WTC11 (cell line): ENCODE data around the gene CCDC57. TPM values are rescaled to one million over a fixed set of nuclear protein-coding genes. Genes with fewer than 3 reads are reported as not detected.

Experiments used
- ATAC-seq: fragments of 200-7000 bp; cut with Tn5 transposase; 2 replicates; pipeline ENCODE4 v1.10.0; 2021; ENCODE audit warnings: mild to moderate bottlenecking, moderate library complexity
- CTCF ChIA-PET: fragments of 300-600 bp; sonication (Branson Sonifier 250); formaldehyde crosslinking; loops from one replicate; lab custom pipeline; 2021; ENCODE audit warnings: antibody characterized with exemption; lab: Charles Lee
- POLR2A ChIA-PET: fragments of 350-600 bp; sonication (Branson Sonifier 250); formaldehyde crosslinking; loops from one replicate; lab custom pipeline; 2021; ENCODE audit warnings: antibody characterized with exemption; lab: Charles Lee
- DNase-seq: peaks from one replicate; pipeline ENCODE4 v3.0.0; 2021; ENCODE audit warnings: low spot score
- H3K27ac Mint-ChIP-seq: 2 replicates; pipeline ENCODE4 v1.8.0; 2021; ENCODE audit warnings: mixed read lengths
- H3K27me3 Mint-ChIP-seq: 2 replicates; pipeline ENCODE4 v1.8.0; 2021; ENCODE audit warnings: low read depth, mild to moderate bottlenecking, moderate library complexity, mixed read lengths
- H3K36me3 Mint-ChIP-seq: 2 replicates; pipeline ENCODE4 v1.8.0; 2021; ENCODE audit warnings: mixed read lengths
- H3K4me1 Mint-ChIP-seq: 2 replicates; pipeline ENCODE4 v1.8.0; 2022; ENCODE audit warnings: mixed read lengths
- H3K4me3 Mint-ChIP-seq: 2 replicates; pipeline ENCODE4 v1.8.0; 2021; ENCODE audit warnings: mild to moderate bottlenecking, moderate library complexity, mixed read lengths
- H3K9me3 Mint-ChIP-seq: 2 replicates; pipeline ENCODE4 v1.8.0; 2021; ENCODE audit warnings: mixed read lengths
- ATF1 ChIP-seq: sonication (generic); formaldehyde crosslinking; IDR thresholded peaks from 2 replicates; pipeline ENCODE4 v1.8.1; 2023; ENCODE audit warnings: mild to moderate bottlenecking, moderate library complexity, missing genetic modification reagents
- CREB1 ChIP-seq: sonication (generic); formaldehyde crosslinking; IDR thresholded peaks from 2 replicates; pipeline ENCODE4 v1.8.0; 2023; ENCODE audit warnings: mild to moderate bottlenecking, missing genetic modification reagents
- GABPB1 ChIP-seq: sonication (generic); formaldehyde crosslinking; IDR thresholded peaks from 2 replicates; pipeline ENCODE4 v1.8.1; 2023; ENCODE audit warnings: mild to moderate bottlenecking, missing genetic modification reagents
- IRF2 ChIP-seq: sonication (generic); formaldehyde crosslinking; IDR thresholded peaks from 2 replicates; pipeline ENCODE4 v1.8.0; 2022; ENCODE audit warnings: low read depth, missing genetic modification reagents, borderline replicate concordance
- MYBL2 ChIP-seq: sonication (generic); formaldehyde crosslinking; IDR thresholded peaks from 2 replicates; pipeline ENCODE4 v1.8.1; 2023; ENCODE audit warnings: mild to moderate bottlenecking, moderate library complexity, missing genetic modification reagents
- NFATC4 ChIP-seq: fragments of 250-450 bp; sonication (Bioruptor Pico); IDR thresholded peaks from 2 replicates; pipeline ENCODE4 v1.9.0; 2021; ENCODE audit warnings: mild to moderate bottlenecking
- NR2C2 ChIP-seq: sonication (generic); formaldehyde crosslinking; IDR thresholded peaks from 2 replicates; pipeline ENCODE4 v1.8.0; 2022; ENCODE audit warnings: mild to moderate bottlenecking, missing genetic modification reagents
- RORB ChIP-seq: fragments of 250-450 bp; sonication (Bioruptor Pico); IDR thresholded peaks from 2 replicates; pipeline ENCODE4 v1.9.0; 2021; ENCODE audit warnings: mild to moderate bottlenecking
- ZNF219 ChIP-seq: sonication (generic); formaldehyde crosslinking; IDR thresholded peaks from 2 replicates; pipeline ENCODE4 v1.8.0; 2023; ENCODE audit warnings: missing genetic modification reagents, mild to moderate bottlenecking, borderline replicate concordance
- ZNF263 ChIP-seq: sonication (generic); formaldehyde crosslinking; IDR thresholded peaks from 2 replicates; pipeline ENCODE4 v1.8.1; 2022; ENCODE audit warnings: low read depth, mild to moderate bottlenecking, moderate library complexity, missing genetic modification reagents
- total RNA-seq: library from RNA; stranded (reverse); gene quantifications from 3 replicates; pipeline ENCODE4 v1.2.3, GENCODE V29; 2021
- TF ChIP-seq, protein P1 (sequence below): sonication (generic); formaldehyde crosslinking; IDR thresholded peaks from 2 replicates; pipeline ENCODE4 v1.8.1; 2023; ENCODE audit warnings: mild to moderate bottlenecking, moderate library complexity, missing genetic modification reagents
- TF ChIP-seq, protein P2 (sequence below): sonication (generic); formaldehyde crosslinking; IDR thresholded peaks from 2 replicates; pipeline ENCODE4 v1.8.1; 2022; ENCODE audit warnings: mild to moderate bottlenecking, missing genetic modification reagents, moderate library complexity, borderline replicate concordance
- TF ChIP-seq, protein P3 (sequence below): sonication (generic); formaldehyde crosslinking; IDR thresholded peaks from 2 replicates; pipeline ENCODE4 v1.8.0; 2023; ENCODE audit warnings: missing genetic modification reagents, mild to moderate bottlenecking, borderline replicate concordance

The CCDC57 gene
- total RNA-seq, 1 experiment from 2014 or later: 20.0 TPM

DNA sequence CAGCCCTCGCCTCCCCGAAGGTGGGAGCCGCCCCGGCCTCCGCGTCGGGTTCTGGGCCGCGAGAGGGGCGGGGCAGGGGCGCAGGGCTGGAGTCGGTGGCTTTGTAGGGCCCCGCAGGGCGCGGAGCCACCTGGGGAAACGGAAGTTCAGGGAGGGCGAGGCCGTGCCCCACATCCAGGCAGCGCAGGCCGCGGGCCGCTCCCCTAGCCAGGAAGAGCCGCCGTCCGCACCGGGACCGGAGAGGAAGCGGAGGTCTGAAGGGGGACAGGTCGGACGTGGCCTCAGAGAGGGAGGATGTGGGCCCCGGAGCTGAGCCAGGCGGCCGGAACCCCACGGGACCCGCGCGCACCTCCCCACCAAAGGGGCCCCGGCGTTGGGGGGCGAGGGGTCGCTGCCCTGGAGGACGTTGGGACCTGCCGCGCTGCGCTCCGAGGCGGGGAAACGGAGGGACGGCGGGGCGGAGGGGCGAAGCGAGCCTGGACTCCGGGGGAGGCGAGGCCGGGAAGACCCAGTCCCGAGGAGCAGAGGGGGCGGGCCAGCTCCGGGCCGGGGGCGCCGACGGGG, 15.7 kb upstream of the CCDC57 start (continued):
- TF ChIP-seq, protein P1, sequence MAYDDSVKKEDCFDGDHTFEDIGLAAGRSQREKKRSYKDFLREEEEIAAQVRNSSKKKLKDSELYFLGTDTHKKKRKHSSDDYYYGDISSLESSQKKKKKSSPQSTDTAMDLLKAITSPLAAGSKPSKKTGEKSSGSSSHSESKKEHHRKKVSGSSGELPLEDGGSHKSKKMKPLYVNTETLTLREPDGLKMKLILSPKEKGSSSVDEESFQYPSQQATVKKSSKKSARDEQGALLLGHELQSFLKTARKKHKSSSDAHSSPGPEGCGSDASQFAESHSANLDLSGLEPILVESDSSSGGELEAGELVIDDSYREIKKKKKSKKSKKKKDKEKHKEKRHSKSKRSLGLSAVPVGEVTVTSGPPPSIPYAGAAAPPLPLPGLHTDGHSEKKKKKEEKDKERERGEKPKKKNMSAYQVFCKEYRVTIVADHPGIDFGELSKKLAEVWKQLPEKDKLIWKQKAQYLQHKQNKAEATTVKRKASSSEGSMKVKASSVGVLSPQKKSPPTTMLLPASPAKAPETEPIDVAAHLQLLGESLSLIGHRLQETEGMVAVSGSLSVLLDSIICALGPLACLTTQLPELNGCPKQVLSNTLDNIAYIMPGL (CRISPR knock-in tag): 0 out of 2 replicates have a peak, but pooled peaks have one; percentile 19

DNA sequence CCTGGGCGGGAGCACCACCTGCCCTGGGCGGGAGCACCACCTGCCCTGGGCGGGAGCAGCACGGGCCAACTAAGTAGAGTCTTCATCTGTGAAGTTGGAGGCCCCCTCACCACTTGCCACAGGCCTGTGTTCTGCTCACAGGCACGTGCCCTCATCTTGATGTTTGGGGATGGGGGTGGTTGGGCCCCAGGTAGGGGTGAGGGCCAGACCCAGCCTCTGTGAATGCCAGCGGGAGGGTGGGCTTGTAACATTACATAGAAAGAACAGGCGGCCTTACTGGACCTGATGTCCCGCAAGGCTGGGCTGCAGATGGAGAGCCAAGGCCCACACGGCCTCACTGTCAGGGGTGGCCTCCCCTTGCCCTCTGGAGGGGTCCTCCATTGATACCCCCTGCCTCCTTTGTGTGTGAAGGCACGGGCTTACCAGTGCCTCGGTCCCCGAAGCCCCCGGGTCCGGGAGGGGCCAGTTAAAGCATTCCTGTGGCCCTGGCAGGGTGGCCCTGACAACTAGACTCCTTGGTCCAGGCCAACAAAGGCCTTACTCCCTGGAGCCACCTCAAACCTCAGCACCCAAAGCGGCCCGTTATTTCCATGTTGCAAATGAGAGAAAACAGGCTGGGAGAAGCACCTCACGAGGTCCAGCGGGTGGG, 15.1 kb upstream of the CCDC57 start:
- Mint-ChIP-seq H3K27ac (no peak overlapping the region), H3K4me1 (peaks cover 4% of the 10 kb centered on the region), H3K36me3 (no peaks in the 10 kb centered on the region)
- CTCF ChIA-PET: interaction anchor here (1.0 kb wide), 1 partner anchor 9 kb away, joined by 3 read pairs; no protein-coding TSS in a partner anchor
- TF ChIP-seq RORB (CRISPR knock-in tag): no peak
- TF ChIP-seq MYBL2: no peak
- TF ChIP-seq, protein P2, sequence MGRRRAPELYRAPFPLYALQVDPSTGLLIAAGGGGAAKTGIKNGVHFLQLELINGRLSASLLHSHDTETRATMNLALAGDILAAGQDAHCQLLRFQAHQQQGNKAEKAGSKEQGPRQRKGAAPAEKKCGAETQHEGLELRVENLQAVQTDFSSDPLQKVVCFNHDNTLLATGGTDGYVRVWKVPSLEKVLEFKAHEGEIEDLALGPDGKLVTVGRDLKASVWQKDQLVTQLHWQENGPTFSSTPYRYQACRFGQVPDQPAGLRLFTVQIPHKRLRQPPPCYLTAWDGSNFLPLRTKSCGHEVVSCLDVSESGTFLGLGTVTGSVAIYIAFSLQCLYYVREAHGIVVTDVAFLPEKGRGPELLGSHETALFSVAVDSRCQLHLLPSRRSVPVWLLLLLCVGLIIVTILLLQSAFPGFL (CRISPR knock-in tag): no peak
- TF ChIP-seq CREB1 (CRISPR knock-in tag): no peak
- TF ChIP-seq ATF1 (CRISPR knock-in tag): 0 out of 2 replicates have a peak, but pooled peaks have one; percentile 42
- no peak for TF ChIP-seq NFATC4 (CRISPR knock-in tag)
- no peak for TF ChIP-seq NR2C2
- TF ChIP-seq IRF2 (CRISPR knock-in tag): no peak
- TF ChIP-seq, protein P3, sequence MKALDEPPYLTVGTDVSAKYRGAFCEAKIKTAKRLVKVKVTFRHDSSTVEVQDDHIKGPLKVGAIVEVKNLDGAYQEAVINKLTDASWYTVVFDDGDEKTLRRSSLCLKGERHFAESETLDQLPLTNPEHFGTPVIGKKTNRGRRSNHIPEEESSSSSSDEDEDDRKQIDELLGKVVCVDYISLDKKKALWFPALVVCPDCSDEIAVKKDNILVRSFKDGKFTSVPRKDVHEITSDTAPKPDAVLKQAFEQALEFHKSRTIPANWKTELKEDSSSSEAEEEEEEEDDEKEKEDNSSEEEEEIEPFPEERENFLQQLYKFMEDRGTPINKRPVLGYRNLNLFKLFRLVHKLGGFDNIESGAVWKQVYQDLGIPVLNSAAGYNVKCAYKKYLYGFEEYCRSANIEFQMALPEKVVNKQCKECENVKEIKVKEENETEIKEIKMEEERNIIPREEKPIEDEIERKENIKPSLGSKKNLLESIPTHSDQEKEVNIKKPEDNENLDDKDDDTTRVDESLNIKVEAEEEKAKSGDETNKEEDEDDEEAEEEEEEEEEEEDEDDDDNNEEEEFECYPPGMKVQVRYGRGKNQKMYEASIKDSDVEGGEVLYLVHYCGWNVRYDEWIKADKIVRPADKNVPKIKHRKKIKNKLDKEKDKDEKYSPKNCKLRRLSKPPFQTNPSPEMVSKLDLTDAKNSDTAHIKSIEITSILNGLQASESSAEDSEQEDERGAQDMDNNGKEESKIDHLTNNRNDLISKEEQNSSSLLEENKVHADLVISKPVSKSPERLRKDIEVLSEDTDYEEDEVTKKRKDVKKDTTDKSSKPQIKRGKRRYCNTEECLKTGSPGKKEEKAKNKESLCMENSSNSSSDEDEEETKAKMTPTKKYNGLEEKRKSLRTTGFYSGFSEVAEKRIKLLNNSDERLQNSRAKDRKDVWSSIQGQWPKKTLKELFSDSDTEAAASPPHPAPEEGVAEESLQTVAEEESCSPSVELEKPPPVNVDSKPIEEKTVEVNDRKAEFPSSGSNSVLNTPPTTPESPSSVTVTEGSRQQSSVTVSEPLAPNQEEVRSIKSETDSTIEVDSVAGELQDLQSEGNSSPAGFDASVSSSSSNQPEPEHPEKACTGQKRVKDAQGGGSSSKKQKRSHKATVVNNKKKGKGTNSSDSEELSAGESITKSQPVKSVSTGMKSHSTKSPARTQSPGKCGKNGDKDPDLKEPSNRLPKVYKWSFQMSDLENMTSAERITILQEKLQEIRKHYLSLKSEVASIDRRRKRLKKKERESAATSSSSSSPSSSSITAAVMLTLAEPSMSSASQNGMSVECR (CRISPR knock-in tag): no peak
- TF ChIP-seq ZNF219: no peak
- TF ChIP-seq ZNF263 (CRISPR knock-in tag): peak; percentile 91
- TF ChIP-seq GABPB1: no peak
- TF ChIP-seq, all 79 proteins: peak for 2
- Mint-ChIP-seq H3K4me3 (peak overlapping the region; percentile 61), H3K27me3 (peaks cover 31% of the 10 kb centered on the region), H3K9me3 (no peaks in the 10 kb centered on the region)
- ATAC-seq (no peak), DNase-seq (no peak)
- POLR2A ChIA-PET: no interaction called here

DNA sequence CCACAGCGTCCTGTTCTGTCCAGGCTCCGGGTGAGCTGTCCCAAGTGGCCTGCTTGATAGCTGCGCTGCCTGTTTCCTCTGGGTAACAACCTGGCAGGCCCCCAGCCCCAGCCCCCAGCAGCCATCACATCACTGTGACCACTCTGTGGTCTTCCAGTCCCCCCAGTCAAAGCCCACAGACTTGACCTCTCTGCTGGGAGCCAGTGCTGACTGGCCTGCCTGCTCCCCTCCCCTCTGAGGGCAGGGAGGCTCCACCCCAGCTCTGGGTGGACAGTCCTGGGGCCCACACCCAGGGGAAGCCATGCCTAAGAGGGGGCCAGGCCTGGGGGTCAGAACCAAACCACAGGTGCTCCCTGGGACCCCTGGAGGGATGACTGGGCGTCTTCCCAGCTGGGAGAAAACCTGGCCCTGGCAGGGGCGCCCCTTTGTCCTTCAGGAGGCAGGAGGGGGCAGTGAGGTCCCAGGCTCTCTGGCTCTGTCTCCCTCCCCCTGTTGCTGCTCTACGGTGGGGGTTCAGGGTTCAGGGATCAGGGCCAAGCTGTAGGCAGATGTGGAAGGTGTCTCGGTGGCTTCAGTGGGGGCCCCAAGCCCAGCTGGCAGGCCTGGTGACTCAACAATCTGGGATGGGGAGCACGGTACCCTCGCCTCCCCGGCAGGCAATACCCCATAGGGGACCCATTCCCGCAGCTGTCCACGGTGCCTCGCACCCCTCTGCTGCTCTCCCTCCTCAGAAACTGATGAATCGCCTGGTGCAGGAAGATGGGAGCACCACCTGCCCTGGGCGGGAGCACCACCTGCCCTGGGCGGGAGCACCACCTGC, 14.4 kb upstream of the CCDC57 start:
- Mint-ChIP-seq H3K27me3 (peaks cover 34% of the 10 kb centered on the region), H3K36me3 (no peaks in the 10 kb centered on the region), H3K27ac (no peak overlapping the region), H3K4me1 (peaks cover 4% of the 10 kb centered on the region), H3K9me3 (no peaks in the 10 kb centered on the region), H3K4me3 (no peak overlapping the region)
- TF ChIP-seq ATF1 (CRISPR knock-in tag) (no peak), GABPB1 (0 out of 2 replicates have a peak, but pooled peaks have one; percentile 5), ZNF263 (CRISPR knock-in tag) (peak; percentile 94)
- ATAC-seq: no peak
- ChIA-PET POLR2A (no interaction called here), CTCF (interaction anchor here (0.6 to 1.0 kb wide), 2 partner anchors 10 to 13 kb away, joined by 3 to 4 read pairs; no protein-coding TSS in a partner anchor)
- no peak for DNase-seq
